GM19468 (cell line): ENCODE results near the gene CREBBP.
"Not testable (repeated sequence)": the region's sequence is repeated elsewhere in the genome, so short reads cannot be mapped to it uniquely, and the experiment has no call there.

Experiments
- ATAC-seq: cut with Tn5 transposase; IDR thresholded peaks from one replicate; pipeline ENCODE4 v1.9.1; 2021; ENCODE audit warnings: mild to moderate bottlenecking, moderate library complexity, moderate number of reproducible peaks; ENCODE audit not compliant: unreplicated experiment; ENCODE audit errors: extremely low read depth

CREBBP gene

GRCh38 chr16:3726021-3726687 is 154.4 kb downstream of the CREBBP start:
- no peak for ATAC-seq

- no peak for ATAC-seq
Observed at GRCh38 chr16:3725276-3725675, 155.2 kb downstream of the CREBBP start.

- ATAC-seq, result no peak
Observed at GRCh38 chr16:3722508-3722907, 158.0 kb downstream of the CREBBP start.

- ATAC-seq, result no peak
Observed at GRCh38 chr16:3720418-3720817, 160.1 kb downstream of the CREBBP start.

GRCh38 chr16:3718628-3719027 is 161.9 kb downstream of the CREBBP start:
- no peak for ATAC-seq

GRCh38 chr16:3718019-3718391 is 162.5 kb downstream of the CREBBP start:
- ATAC-seq, result no peak

- ATAC-seq, result peak; percentile 50
Observed at GRCh38 chr16:3717235-3718018, 163.1 kb downstream of the CREBBP start, which contains the start of gene TRAP1. Gene TRAP1, minus strand, starts transcription at chr16:3717524. Its CDS starts 16 bp downstream, at chr16:3717508.

- no peak for ATAC-seq
Observed at GRCh38 chr16:3716831-3717234, 163.7 kb downstream of the CREBBP start.

- no peak for ATAC-seq
Observed at GRCh38 chr16:3715430-3715829, 165.1 kb downstream of the CREBBP start.

- not testable (repeated sequence) for ATAC-seq
Observed at GRCh38 chr16:3714378-3714777, 166.1 kb downstream of the CREBBP start.

- ATAC-seq, result no peak
Observed at GRCh38 chr16:3713587-3714242, 166.8 kb downstream of the CREBBP start.

- no peak for ATAC-seq
Observed at GRCh38 chr16:3712861-3713372, 167.6 kb downstream of the CREBBP start.

GRCh38 chr16:3706253-3707012 is 174.1 kb downstream of the CREBBP start:
- ATAC-seq, result no peak

GRCh38 chr16:3702082-3702481 is 178.4 kb downstream of the CREBBP start:
- ATAC-seq, result no peak

GRCh38 chr16:3701531-3701930 is 179.0 kb downstream of the CREBBP start:
- no peak for ATAC-seq

- ATAC-seq, result no peak
Observed at GRCh38 chr16:3698941-3699340, 181.6 kb downstream of the CREBBP start.

- no peak for ATAC-seq
Observed at GRCh38 chr16:3696425-3697218, 183.9 kb downstream of the CREBBP start.

- no peak for ATAC-seq
Observed at GRCh38 chr16:3695610-3696369, 184.7 kb downstream of the CREBBP start.

GRCh38 chr16:3694051-3694450 is 186.5 kb downstream of the CREBBP start:
- ATAC-seq, result no peak
